Natural killer cell (primary cell): ENCODE results near the gene KPNB1. TPM values are rescaled to one million over a fixed set of nuclear protein-coding genes. Genes with fewer than 3 reads are reported as not detected.

Source experiments
- ATAC-seq, 3 donors: fragments of 150-1000 bp in 2 of 3; fragments of 200-7000 bp in 1 of 3; cut with Tn5 transposase; 1 replicate in 1 of 3; 2 replicates in 2 of 3; pipeline ENCODE4 v1.10.0; 2021; ENCODE audit warnings: mild to moderate bottlenecking in 2 of 3, moderate library complexity in 2 of 3
- DNase-seq, 2 donors: peaks; one replicate each; pipeline versions ENCODE4 v3.0.0 to v3.0.0-alpha.2; 2013 to 2021; ENCODE audit warnings: mixed read lengths in 1 of 2
- H3K27ac ChIP-seq: one replicate; pipeline ENCODE4 v1.5.1; 2013; ENCODE audit warnings: mild to moderate bottlenecking, low read length
- H3K27me3 ChIP-seq: one replicate; pipeline ENCODE4 v1.6.1; 2013; ENCODE audit warnings: low read length; ENCODE audit not compliant: control insufficient read depth, insufficient read depth
- H3K36me3 ChIP-seq: one replicate; pipeline ENCODE4 v1.6.1; 2013; ENCODE audit warnings: low read length; ENCODE audit not compliant: control insufficient read depth, insufficient read depth
- H3K4me1 ChIP-seq: one replicate; pipeline ENCODE4 v1.6.1; 2013; ENCODE audit warnings: low read length; ENCODE audit not compliant: control insufficient read depth, insufficient read depth
- H3K4me3 ChIP-seq: one replicate; pipeline ENCODE4 v1.5.1; 2013; ENCODE audit warnings: low read length
- H3K9me3 ChIP-seq: one replicate; pipeline ENCODE4 v1.6.1; 2013; ENCODE audit warnings: low read length; ENCODE audit not compliant: control insufficient read depth, insufficient read depth
- H3K27ac Mint-ChIP-seq, 2 donors: one replicate each; pipeline ENCODE4 v1.8.0; 2022; ENCODE audit warnings: mild to moderate bottlenecking in 2 of 2, mixed read lengths in 2 of 2, moderate library complexity in 1 of 2
- H3K27me3 Mint-ChIP-seq, 2 donors: one replicate each; pipeline ENCODE4 v1.8.0; 2022; ENCODE audit warnings: low read depth in 2 of 2, mixed read lengths in 2 of 2
- H3K36me3 Mint-ChIP-seq: one replicate; pipeline ENCODE4 v1.8.0; 2022; ENCODE audit warnings: mixed read lengths
- H3K4me1 Mint-ChIP-seq, 2 donors: one replicate each; pipeline ENCODE4 v1.8.0; 2022; ENCODE audit warnings: mixed read lengths in 2 of 2
- H3K4me3 Mint-ChIP-seq: one replicate; pipeline ENCODE4 v1.8.0; 2022; ENCODE audit warnings: mild to moderate bottlenecking, moderate library complexity, mixed read lengths
- H3K9me3 Mint-ChIP-seq, 2 donors: one replicate each; pipeline ENCODE4 v1.8.0; 2022; ENCODE audit warnings: mixed read lengths in 2 of 2
- CTCF ChIP-seq: fragments of 200-600 bp; IDR thresholded peaks from one replicate; pipeline ENCODE4 v1.8.0; 2022; ENCODE audit warnings: antibody characterized with exemption
- WGBS: methylation state at CpG from one replicate; pipeline ENCODE4 v1.1.7; 2013; ENCODE audit warnings: missing lambda C conversion rate; ENCODE audit not compliant: insufficient coverage; 5-methylcytosine and 5-hydroxymethylcytosine counted together
- intact Hi-C: fragments of 100-400 bp; cut with micrococcal nuclease; formaldehyde crosslinking; loops from one replicate; pipeline ENCODE4 v1.14.2; 2022
- total RNA-seq, 4 donors: library from RNA; stranded (reverse); fragments of 120-200 nt in 1 of 4; gene quantifications; one replicate each; pipeline versions ENCODE4 v1.2.3 to v1.2.4, GENCODE V29; 2013 to 2022

The KPNB1 gene
- total RNA-seq, 3 donors from 2014 or later (not counting 1 experiment from before 2014, with no cell fraction given): 236 to 273 (median 259) TPM

- H3K9me3 Mint-ChIP-seq: no peaks in the 10 kb centered on the region
- 87% methylated on average over 1 of the region's 2 CpGs for WGBS
- peaks cover 22% of the 10 kb centered on the region for H3K36me3 Mint-ChIP-seq
- DNase-seq (no peak), ATAC-seq (no peak)
- no peak overlapping the region for H3K27ac ChIP-seq
- intact Hi-C loops: no loop called here
- no peaks in the 10 kb centered on the region for H3K27me3 ChIP-seq
- no peaks in the 10 kb centered on the region for H3K9me3 ChIP-seq
- H3K4me3 Mint-ChIP-seq: no peak overlapping the region
- H3K4me1 ChIP-seq: peaks cover 14% of the 10 kb centered on the region
- H3K36me3 ChIP-seq: peaks cover 64% of the 10 kb centered on the region
- H3K27ac Mint-ChIP-seq: peak overlapping the region; percentile 46 to 49
- TF ChIP-seq CTCF: no peak
- no peak overlapping the region for H3K4me3 ChIP-seq
- H3K4me1 Mint-ChIP-seq: peaks cover 50 to 58% of the 10 kb centered on the region in 2 donors
- no peaks in the 10 kb centered on the region for H3K27me3 Mint-ChIP-seq
Observed at GRCh38 chr17:47653442-47653841, 3.7 kb downstream of the KPNB1 start.

- WGBS: 86% methylated on average over 6 of the region's 6 CpGs
- Mint-ChIP-seq H3K27ac (peak overlapping the region; percentile 18 to 65), H3K4me3 (no peak overlapping the region), H3K36me3 (peaks cover 26% of the 10 kb centered on the region), H3K27me3 (no peaks in the 10 kb centered on the region), H3K4me1 (peaks cover 45 to 49% of the 10 kb centered on the region in 2 donors), H3K9me3 (no peaks in the 10 kb centered on the region)
- intact Hi-C loops: no loop called here
- ATAC-seq: no peak
- H3K27me3 ChIP-seq: no peaks in the 10 kb centered on the region
- no peak overlapping the region for H3K4me3 ChIP-seq
- DNase-seq: no peak
- H3K36me3 ChIP-seq: peaks cover 75% of the 10 kb centered on the region
- H3K4me1 ChIP-seq: peaks cover 12% of the 10 kb centered on the region
- H3K9me3 ChIP-seq: no peaks in the 10 kb centered on the region
- no peak for TF ChIP-seq CTCF
- no peak overlapping the region for H3K27ac ChIP-seq
Observed at GRCh38 chr17:47654991-47655390, 5.3 kb downstream of the KPNB1 start.

- peaks cover 86% of the 10 kb centered on the region for H3K36me3 ChIP-seq
- peak; percentile 31 for TF ChIP-seq CTCF
- 9% methylated on average over 3 of the region's 6 CpGs for WGBS
- Mint-ChIP-seq H3K27ac (peak overlapping the region; percentile 87 to 93), H3K27me3 (no peaks in the 10 kb centered on the region), H3K4me1 (peaks cover 33% of the 10 kb centered on the region in 2 donors), H3K4me3 (peak overlapping the region; percentile 86), H3K9me3 (no peaks in the 10 kb centered on the region), H3K36me3 (peaks cover 30% of the 10 kb centered on the region)
- peak overlapping the region; percentile 39 for H3K4me3 ChIP-seq
- H3K27ac ChIP-seq: peak overlapping the region; percentile 85
- peak in 1 of 2 donors; percentile 73 for DNase-seq
- H3K9me3 ChIP-seq: no peaks in the 10 kb centered on the region
- peaks cover 12% of the 10 kb centered on the region for H3K4me1 ChIP-seq
- intact Hi-C loops: loop anchor here (1.0 to 5.0 kb wide), 2 partner anchors 11 to 42 kb away; partner anchors contain the start of gene KPNB1
- ATAC-seq: peak; percentile 85 to 88 (median 86)
- H3K27me3 ChIP-seq: no peaks in the 10 kb centered on the region
Observed at GRCh38 chr17:47660064-47660492, 10.4 kb downstream of the KPNB1 start.
